HG02852 (cell line): Measurements from ENCODE around the gene MUC5AC.
"Not testable (repeated sequence)": the region's sequence is repeated elsewhere in the genome, so short reads cannot be mapped to it uniquely, and the experiment has no call there.

Experiments
- ATAC-seq: cut with Tn5 transposase; IDR thresholded peaks from one replicate; pipeline ENCODE4 v1.9.1; 2021; ENCODE audit warnings: mild to moderate bottlenecking, moderate library complexity; ENCODE audit not compliant: unreplicated experiment

The MUC5AC gene

DNA sequence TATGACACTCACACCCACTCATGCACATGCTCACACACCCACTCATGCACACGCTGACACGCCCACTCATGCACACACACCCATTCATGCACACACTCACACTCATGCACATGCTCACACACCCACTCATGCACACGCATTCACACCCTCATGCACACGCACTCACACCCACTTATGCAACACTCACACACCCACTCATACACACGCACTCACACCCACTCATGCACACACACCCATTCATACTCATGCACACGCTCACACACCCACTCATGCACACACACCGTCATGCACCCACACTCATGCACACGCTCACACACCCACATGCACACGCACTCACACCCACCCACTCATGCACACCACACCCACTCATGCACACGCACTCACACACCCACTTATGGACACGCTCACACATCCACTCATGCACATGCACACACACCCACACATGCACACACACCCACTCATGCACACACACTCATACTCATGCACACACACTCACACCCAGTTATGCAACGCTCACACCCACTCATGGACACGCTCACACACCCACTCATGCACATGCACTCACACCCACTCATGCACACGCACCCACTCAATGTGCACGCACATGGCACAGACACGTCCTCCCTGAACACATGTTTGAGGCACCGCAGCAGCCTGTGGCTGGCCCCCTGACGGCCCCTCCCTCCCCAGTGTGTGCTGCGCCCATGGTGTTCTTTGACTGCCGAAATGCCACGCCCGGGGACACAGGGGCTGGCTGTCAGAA is 17.9 kb downstream of the MUC5AC start:
- ATAC-seq: no peak

DNA sequence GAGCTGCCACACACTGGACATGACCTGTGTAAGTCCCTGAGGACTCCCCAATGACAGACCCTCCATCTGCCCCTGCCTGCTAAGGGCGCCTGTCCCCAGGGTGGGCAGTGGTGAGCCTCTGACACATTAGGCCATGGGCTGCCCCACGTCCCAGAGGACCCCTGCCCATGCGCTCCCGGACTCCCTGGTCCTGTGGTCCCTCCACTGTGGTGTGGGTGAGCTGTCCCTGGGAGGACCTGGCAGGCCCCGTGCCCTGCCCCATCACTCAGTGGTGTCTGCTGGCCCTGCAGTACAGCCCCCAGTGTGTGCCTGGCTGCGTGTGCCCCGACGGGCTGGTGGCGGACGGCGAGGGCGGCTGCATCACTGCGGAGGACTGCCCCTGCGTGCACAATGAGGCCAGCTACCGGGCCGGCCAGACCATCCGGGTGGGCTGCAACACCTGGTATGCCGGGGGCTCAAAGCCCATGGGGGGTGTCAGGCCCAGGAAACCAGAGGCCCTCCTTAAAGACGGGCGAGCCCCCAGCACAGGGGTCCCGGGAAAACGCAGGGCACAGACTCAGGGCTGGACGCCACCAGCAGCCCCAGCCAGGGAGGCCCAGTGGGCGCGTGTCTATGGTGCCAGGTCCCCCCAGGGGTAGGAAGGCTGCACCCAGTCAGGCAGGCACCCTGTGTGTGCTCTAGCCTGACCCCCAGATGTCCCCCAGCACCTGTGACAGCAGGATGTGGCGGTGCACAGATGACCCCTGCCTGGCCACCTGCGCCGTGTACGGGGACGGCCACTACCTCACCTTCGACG is 18.7 kb downstream of the MUC5AC start:
- ATAC-seq: no peak

DNA sequence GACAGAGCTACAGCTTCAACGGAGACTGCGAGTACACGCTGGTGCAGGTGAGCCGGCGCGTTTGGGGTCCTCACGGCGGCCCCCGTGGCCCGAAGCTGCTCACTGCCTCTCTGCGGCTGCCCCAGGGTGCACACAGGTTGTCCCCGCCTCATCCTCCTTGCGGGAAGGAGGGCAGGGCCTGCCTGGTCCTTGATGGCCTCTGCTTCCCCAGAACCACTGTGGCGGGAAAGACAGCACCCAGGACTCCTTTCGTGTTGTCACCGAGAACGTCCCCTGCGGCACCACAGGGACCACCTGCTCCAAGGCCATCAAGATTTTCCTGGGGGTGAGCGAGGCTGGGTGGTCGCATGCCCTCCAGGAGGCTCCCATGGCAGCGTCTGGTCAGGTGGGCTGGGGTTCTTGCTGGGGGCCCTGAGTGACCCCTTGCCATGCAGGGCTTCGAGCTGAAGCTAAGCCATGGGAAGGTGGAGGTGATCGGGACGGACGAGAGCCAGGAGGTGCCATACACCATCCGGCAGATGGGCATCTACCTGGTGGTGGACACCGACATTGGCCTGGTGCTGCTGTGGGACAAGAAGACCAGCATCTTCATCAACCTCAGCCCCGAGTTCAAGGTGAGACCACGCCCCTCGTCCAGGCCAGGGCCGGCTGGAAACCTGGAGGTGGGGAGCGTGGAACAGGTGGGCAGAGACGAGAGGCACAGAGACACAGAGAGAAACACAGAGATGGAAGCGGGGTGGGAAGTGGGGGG is 19.4 kb downstream of the MUC5AC start:
- no peak for ATAC-seq

DNA sequence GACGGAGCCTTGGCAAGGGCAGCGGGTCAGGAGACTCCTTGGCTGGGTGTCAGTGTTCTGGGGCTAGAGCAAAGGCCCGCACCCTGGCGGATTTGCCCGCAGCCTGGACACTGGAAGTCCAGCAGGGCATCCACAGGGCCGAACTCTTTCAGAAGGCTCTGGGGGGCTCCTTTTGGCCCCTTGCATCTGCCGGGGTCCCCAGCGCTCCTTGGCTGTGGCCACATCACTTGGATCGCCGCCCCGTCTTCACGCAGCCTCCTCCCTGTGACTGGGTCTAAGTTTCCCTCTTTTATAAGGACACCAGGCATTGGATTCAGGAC is 20.0 kb downstream of the MUC5AC start:
- ATAC-seq: no peak

DNA sequence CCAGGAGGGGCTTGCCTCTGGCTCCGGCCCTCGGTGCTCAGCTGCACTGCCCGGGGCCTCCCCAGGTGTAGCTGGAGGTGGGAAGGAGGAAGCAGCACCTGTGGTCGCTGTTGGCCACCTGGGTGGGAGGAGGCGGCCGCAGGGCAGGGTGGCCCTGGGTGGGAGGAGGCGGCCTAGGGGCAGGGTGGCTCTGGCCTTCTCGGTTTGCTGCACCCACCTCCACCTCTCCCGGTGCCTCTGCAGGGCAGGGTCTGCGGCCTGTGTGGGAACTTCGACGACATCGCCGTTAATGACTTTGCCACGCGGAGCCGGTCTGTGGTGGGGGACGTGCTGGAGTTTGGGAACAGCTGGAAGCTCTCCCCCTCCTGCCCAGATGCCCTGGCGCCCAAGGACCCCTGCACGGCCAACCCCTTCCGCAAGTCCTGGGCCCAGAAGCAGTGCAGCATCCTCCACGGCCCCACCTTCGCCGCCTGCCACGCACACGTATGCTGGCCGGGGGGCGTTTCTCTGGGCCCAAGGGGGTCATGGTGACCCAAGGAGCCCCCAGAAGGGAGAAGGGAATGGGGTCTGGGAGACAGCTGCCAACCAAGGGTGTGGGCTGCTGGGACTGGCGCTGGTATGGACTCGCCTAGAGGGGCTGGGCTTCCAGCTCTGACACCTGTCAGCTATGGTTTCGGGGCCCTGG is 20.6 kb downstream of the MUC5AC start:
- ATAC-seq: no peak

DNA sequence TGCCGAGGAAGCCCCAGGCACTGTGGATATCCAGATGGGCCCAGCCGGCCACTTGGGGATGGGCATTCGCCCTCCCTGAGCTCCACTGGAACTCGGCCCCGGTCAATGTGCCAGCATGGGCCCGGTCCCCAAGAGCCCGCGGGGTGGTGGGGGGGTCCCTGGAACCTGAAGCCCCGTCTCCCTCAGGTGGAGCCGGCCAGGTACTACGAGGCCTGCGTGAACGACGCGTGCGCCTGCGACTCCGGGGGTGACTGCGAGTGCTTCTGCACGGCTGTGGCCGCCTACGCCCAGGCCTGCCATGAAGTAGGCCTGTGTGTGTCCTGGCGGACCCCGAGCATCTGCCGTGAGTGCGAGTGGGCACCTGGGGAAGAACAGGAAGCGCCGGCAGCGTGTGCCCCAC is 21.2 kb downstream of the MUC5AC start:
- ATAC-seq: no peak

DNA sequence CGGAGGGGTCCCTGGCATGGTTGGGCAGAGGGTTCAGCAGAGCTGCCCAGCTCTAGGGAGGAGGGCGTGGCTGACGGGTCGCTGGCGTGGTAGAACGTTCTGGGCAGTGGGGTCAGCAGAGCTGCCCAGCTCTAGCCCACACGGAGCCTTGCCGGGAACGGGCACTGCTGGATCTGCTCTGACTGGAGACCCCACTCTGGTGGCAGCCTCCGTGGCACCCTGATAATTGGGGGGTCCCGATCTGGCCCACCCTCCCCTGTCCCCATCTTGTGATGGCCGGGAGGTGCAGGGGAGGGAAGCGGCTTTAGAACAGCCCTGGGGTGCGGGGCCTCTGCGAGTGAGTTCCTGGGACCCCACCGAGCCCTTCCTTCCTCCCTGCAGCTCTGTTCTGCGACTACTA is 21.9 kb downstream of the MUC5AC start:
- ATAC-seq: no peak

DNA sequence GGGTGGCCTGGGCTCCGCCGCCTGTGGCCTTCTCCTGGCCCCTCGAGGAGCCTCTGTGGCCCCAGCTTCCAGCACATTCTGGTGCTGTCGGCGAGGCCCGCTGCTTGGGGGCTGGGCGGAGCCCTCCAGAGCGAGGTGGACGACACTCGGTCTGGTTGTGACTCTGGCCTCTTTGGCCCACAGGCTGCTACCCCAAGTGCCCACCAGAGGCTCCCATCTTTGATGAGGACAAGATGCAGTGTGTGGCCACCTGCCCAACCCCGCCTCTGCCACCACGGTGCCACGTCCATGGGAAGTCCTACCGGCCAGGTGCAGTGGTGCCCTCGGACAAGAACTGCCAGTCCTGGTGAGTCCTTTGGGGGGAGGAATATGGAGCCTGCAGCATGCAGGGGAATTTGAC is 22.4 kb downstream of the MUC5AC start:
- no peak for ATAC-seq

DNA sequence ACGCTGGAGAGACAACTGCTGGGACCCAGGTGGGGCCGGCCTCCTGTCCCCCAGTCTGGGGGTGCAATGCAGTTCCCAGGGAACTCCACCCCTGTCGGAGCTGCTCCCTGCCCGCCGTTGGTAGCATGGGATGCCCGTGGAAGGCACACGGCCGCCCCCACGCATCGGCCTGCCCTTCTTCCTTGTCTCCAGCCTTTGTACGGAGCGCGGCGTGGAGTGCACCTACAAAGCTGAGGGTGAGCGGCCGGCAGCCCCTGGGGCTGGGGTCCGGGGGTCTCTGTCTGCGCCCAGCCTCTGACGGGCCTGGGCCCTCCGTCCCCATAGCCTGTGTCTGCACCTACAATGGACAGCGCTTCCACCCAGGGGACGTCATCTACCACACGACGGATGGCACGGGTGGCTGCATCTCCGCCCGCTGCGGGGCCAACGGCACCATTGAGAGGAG is 23.2 kb downstream of the MUC5AC start:
- ATAC-seq: no peak

DNA sequence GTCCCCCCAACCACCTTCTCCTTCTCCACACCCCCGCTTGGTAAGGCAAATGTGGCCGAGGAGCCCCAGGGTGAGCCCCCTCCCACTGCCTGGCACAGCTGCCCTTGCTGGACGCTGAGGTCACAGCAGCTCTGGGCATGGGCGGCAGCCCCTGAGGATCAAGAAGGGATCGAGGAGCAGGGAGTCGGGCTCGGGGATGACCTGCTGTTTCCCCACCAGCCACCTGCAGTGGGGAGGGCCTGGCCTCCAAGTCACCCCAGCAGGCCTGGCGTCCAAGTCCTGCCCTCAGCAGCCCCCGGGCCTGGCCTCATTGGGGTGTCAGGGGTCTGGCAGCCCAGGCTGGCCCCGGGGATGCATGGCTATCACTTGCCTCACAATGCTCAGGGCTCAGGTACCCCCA is 23.7 kb downstream of the MUC5AC start:
- no peak for ATAC-seq

DNA sequence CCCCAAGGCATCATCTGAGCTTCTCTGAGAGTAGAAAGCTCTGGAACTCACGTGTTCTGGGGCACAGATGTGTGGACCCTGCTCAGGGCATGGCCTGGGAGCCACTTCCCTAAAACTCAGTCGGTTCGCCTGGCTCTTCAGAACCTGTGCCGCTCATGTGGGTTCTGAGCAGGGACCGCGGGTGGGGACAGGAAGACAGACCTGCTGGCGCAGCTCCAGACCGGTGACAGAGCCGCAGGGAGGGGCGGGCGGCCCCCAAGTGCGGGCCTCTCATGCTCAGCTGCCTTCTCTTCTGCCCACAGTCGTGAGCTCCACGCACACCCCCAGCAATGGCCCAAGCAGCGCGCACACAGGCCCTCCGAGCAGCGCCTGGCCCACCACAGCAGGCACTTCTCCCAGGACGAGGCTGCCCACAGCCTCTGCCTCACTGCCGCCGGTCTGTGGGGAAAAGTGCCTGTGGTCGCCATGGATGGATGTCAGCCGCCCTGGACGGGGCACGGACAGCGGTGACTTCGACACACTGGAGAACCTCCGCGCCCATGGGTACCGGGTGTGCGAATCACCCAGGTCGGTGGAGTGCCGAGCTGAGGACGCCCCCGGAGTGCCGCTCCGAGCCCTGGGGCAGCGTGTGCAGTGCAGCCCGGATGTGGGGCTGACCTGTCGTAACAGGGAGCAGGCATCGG is 24.2 kb downstream of the MUC5AC start:
- no peak for ATAC-seq

DNA sequence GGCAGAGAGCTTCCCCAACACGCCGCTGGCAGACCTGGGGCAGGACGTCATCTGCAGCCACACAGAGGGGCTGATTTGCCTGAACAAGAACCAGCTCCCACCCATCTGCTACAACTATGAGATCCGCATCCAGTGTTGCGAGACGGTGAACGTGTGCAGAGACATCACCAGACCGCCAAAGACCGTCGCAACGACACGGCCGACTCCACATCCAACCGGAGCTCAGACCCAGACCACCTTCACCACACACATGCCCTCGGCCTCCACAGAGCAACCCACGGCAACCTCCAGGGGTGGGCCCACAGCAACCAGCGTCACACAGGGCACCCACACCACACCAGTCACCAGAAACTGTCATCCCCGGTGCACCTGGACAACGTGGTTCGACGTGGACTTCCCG is 26.4 kb downstream of the MUC5AC start:
- ATAC-seq: not testable (repeated sequence)

DNA sequence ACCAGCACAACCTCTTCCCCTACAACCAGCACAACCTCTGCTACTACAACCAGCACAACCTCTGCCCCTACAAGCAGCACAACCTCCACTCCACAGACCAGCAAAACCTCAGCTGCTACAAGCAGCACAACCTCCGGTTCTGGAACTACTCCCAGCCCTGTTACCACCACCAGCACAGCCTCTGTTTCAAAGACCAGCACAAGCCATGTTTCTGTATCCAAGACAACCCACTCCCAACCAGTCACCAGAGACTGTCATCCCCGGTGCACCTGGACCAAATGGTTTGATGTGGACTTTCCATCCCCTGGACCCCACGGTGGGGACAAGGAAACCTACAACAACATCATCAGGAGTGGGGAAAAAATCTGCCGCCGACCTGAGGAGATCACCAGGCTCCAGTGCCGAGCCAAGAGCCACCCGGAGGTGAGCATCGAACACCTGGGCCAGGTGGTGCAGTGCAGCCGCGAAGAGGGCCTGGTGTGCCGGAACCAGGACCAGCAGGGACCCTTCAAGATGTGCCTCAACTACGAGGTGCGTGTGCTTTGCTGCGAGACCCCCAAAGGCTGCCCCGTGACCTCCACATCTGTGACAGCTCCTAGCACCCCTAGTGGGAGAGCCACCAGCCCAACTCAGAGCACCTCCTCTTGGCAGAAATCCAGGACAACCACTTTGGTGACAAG is 30.8 kb downstream of the MUC5AC start:
- ATAC-seq: not testable (repeated sequence)

DNA sequence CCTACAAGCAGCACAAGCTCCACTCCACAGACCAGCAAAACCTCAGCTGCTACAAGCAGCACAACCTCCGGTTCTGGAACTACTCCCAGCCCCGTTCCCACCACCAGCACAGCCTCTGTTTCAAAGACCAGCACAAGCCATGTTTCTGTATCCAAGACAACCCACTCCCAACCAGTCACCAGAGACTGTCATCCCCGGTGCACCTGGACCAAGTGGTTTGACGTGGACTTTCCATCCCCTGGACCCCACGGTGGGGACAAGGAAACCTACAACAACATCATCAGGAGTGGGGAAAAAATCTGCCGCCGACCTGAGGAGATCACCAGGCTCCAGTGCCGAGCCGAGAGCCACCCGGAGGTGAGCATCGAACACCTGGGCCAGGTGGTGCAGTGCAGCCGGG is 32.1 kb downstream of the MUC5AC start:
- not testable (repeated sequence) for ATAC-seq

DNA sequence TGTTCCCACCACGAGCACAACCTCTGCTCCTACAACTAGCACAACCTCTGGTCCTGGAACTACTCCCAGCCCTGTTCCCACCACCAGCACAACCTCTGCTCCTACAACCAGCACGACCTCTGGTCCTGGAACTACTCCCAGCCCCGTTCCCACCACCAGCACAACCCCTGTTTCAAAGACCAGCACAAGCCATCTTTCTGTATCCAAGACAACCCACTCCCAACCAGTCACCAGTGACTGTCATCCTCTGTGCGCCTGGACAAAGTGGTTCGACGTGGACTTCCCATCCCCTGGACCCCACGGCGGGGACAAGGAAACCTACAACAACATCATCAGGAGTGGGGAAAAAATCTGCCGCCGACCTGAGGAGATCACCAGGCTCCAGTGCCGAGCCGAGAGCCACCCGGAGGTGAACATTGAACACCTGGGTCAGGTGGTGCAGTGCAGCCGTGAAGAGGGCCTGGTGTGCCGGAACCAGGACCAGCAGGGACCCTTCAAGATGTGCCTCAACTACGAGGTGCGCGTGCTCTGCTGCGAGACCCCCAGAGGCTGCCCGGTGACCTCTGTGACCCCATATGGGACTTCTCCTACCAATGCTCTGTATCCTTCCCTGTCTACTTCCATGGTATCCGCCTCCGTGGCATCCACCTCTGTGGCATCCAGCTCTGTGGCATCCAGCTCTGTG is 34.2 kb downstream of the MUC5AC start:
- not testable (repeated sequence) for ATAC-seq

DNA sequence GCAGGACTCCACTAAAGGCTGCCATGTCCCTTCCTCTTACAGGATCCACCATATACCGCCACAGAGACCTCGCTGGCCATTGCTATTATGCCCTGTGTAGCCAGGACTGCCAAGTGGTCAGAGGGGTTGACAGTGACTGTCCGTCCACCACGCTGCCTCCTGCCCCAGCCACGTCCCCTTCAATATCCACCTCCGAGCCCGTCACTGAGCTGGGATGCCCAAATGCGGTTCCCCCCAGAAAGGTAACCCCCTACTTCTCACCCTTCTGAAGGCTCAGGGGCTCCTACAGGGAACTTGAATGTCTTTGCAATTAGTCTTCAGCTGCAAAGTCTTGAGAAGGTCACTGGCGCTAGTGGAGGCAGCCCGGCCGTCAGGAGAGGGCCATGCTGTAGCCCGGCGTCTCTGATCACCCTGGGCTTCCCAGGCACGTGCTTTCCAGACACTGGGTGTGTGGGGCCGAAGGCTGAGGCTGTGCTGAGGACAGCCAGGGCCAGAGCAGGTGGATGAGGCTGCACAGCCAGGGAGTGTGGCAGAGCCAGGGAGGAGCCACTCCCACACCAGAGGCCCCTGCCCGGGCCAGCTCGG is 35.1 kb downstream of the MUC5AC start:
- ATAC-seq: no peak

DNA sequence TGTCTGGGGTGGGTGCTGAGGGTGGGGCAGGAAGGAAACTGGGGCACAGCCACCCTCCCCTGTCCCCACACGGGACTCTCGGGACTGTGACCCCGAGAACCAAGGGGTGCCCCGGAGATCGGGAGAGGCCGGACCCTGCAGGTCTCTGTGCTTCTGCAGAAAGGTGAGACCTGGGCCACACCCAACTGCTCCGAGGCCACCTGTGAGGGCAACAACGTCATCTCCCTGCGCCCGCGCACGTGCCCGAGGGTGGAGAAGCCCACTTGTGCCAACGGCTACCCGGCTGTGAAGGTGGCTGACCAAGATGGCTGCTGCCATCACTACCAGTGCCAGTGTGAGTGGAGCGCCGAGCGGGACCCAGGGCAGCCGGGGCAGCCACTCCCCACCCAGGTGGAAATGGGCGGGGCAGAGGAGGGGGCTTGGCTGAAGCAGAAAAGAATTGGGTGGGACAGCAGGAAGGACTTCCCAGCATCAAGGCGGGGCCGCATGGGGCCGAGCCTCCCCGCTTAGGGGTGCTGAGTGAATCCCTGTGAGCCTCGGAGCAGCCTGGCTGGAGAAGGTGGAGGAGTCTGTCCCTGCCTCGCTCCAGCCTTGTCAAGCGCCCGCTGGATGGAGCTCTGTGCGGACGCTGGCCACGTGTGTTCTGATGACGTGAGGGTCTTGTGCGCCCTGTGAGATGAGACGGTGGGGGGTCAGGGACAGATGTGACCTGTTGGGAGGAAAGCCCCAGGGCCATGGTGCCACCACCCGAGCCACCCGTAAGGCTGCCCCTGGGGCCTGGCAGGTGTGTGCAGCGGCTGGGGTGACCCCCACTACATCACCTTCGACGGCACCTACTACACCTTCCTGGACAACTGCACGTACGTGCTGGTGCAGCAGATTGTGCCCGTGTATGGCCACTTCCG is 35.8 kb downstream of the MUC5AC start:
- ATAC-seq: no peak
